Natural killer cell (primary cell): Measurements from ENCODE around the gene PITPNM3. TPM values are rescaled to one million over a fixed set of nuclear protein-coding genes. Genes with fewer than 3 reads are reported as not detected.
"Not testable (repeated sequence)": the region's sequence is repeated elsewhere in the genome, so short reads cannot be mapped to it uniquely, and the experiment has no call there.

Source experiments
- ATAC-seq, 3 donors: fragments of 150-1000 bp in 2 of 3; fragments of 200-7000 bp in 1 of 3; cut with Tn5 transposase; 1 replicate in 1 of 3; 2 replicates in 2 of 3; pipeline ENCODE4 v1.10.0; 2021; ENCODE audit warnings: mild to moderate bottlenecking in 2 of 3, moderate library complexity in 2 of 3
- DNase-seq, 2 donors: peaks; one replicate each; pipeline versions ENCODE4 v3.0.0 to v3.0.0-alpha.2; 2013 to 2021; ENCODE audit warnings: mixed read lengths in 1 of 2
- H3K27ac ChIP-seq: one replicate; pipeline ENCODE4 v1.5.1; 2013; ENCODE audit warnings: mild to moderate bottlenecking, low read length
- H3K27me3 ChIP-seq: one replicate; pipeline ENCODE4 v1.6.1; 2013; ENCODE audit warnings: low read length; ENCODE audit not compliant: control insufficient read depth, insufficient read depth
- H3K36me3 ChIP-seq: one replicate; pipeline ENCODE4 v1.6.1; 2013; ENCODE audit warnings: low read length; ENCODE audit not compliant: control insufficient read depth, insufficient read depth
- H3K4me1 ChIP-seq: one replicate; pipeline ENCODE4 v1.6.1; 2013; ENCODE audit warnings: low read length; ENCODE audit not compliant: control insufficient read depth, insufficient read depth
- H3K4me3 ChIP-seq: one replicate; pipeline ENCODE4 v1.5.1; 2013; ENCODE audit warnings: low read length
- H3K9me3 ChIP-seq: one replicate; pipeline ENCODE4 v1.6.1; 2013; ENCODE audit warnings: low read length; ENCODE audit not compliant: control insufficient read depth, insufficient read depth
- H3K27ac Mint-ChIP-seq, 2 donors: one replicate each; pipeline ENCODE4 v1.8.0; 2022; ENCODE audit warnings: mild to moderate bottlenecking in 2 of 2, mixed read lengths in 2 of 2, moderate library complexity in 1 of 2
- H3K27me3 Mint-ChIP-seq, 2 donors: one replicate each; pipeline ENCODE4 v1.8.0; 2022; ENCODE audit warnings: low read depth in 2 of 2, mixed read lengths in 2 of 2
- H3K36me3 Mint-ChIP-seq: one replicate; pipeline ENCODE4 v1.8.0; 2022; ENCODE audit warnings: mixed read lengths
- H3K4me1 Mint-ChIP-seq, 2 donors: one replicate each; pipeline ENCODE4 v1.8.0; 2022; ENCODE audit warnings: mixed read lengths in 2 of 2
- H3K4me3 Mint-ChIP-seq: one replicate; pipeline ENCODE4 v1.8.0; 2022; ENCODE audit warnings: mild to moderate bottlenecking, moderate library complexity, mixed read lengths
- H3K9me3 Mint-ChIP-seq, 2 donors: one replicate each; pipeline ENCODE4 v1.8.0; 2022; ENCODE audit warnings: mixed read lengths in 2 of 2
- WGBS: methylation state at CpG from one replicate; pipeline ENCODE4 v1.1.7; 2013; ENCODE audit warnings: missing lambda C conversion rate; ENCODE audit not compliant: insufficient coverage; 5-methylcytosine and 5-hydroxymethylcytosine counted together
- intact Hi-C: fragments of 100-400 bp; cut with micrococcal nuclease; formaldehyde crosslinking; loops from one replicate; pipeline ENCODE4 v1.14.2; 2022
- total RNA-seq, 4 donors: library from RNA; stranded (reverse); fragments of 120-200 nt in 1 of 4; gene quantifications; one replicate each; pipeline versions ENCODE4 v1.2.3 to v1.2.4, GENCODE V29; 2013 to 2022
- TF ChIP-seq, protein P1 (sequence below): fragments of 200-600 bp; IDR thresholded peaks from one replicate; pipeline ENCODE4 v1.8.0; 2022; ENCODE audit warnings: antibody characterized with exemption

Gene PITPNM3
- total RNA-seq, 3 donors from 2014 or later (not counting 1 experiment from before 2014, with no cell fraction given), result 0.42 to 0.75 (median 0.50) TPM

GRCh38 chr17:6573982-6574686 is 17.8 kb upstream of the PITPNM3 start:
- Mint-ChIP-seq H3K4me3 (no peak overlapping the region), H3K36me3 (no peaks in the 10 kb centered on the region), H3K27ac (no peak overlapping the region), H3K27me3 (no peaks in the 10 kb centered on the region), H3K4me1 (peaks cover 19 to 25% of the 10 kb centered on the region in 2 donors), H3K9me3 (no peaks in the 10 kb centered on the region)
- Histone ChIP-seq H3K36me3 (peaks cover under 1% of the 10 kb centered on the region), H3K4me1 (peaks cover 17% of the 10 kb centered on the region), H3K9me3 (no peaks in the 10 kb centered on the region), H3K4me3 (no peak overlapping the region), H3K27me3 (no peaks in the 10 kb centered on the region), H3K27ac (no peak overlapping the region)
- TF ChIP-seq, protein P1, sequence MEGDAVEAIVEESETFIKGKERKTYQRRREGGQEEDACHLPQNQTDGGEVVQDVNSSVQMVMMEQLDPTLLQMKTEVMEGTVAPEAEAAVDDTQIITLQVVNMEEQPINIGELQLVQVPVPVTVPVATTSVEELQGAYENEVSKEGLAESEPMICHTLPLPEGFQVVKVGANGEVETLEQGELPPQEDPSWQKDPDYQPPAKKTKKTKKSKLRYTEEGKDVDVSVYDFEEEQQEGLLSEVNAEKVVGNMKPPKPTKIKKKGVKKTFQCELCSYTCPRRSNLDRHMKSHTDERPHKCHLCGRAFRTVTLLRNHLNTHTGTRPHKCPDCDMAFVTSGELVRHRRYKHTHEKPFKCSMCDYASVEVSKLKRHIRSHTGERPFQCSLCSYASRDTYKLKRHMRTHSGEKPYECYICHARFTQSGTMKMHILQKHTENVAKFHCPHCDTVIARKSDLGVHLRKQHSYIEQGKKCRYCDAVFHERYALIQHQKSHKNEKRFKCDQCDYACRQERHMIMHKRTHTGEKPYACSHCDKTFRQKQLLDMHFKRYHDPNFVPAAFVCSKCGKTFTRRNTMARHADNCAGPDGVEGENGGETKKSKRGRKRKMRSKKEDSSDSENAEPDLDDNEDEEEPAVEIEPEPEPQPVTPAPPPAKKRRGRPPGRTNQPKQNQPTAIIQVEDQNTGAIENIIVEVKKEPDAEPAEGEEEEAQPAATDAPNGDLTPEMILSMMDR, result no peak
- ATAC-seq (no peak), DNase-seq (no peak)
- WGBS, result 94% methylated on average over 13 of the region's 13 CpGs
- intact Hi-C loops, result no loop called here

- H3K9me3 Mint-ChIP-seq, H3K27ac Mint-ChIP-seq, H3K27me3 Mint-ChIP-seq, H3K4me3 ChIP-seq, H3K36me3 Mint-ChIP-seq, H3K4me3 Mint-ChIP-seq, intact Hi-C loops, ATAC-seq, H3K27ac ChIP-seq, H3K36me3 ChIP-seq, H3K9me3 ChIP-seq, H3K27me3 ChIP-seq, DNase-seq: not testable (repeated sequence)
- peaks cover 17% of the 10 kb centered on the region for H3K4me1 ChIP-seq
- peaks cover 19 to 25% of the 10 kb centered on the region in 2 donors for H3K4me1 Mint-ChIP-seq
- WGBS, result 95% methylated on average over 6 of the region's 6 CpGs
Measured at GRCh38 chr17:6573495-6573894, 17.1 kb upstream of the PITPNM3 start.

- H3K9me3 ChIP-seq, result no peaks in the 10 kb centered on the region
- Mint-ChIP-seq H3K4me3 (no peak overlapping the region), H3K27me3 (peaks cover 0 to 2% of the 10 kb centered on the region in 2 donors), H3K4me1 (peaks cover 19 to 25% of the 10 kb centered on the region in 2 donors), H3K36me3 (no peaks in the 10 kb centered on the region), H3K9me3 (no peaks in the 10 kb centered on the region), H3K27ac (no peak overlapping the region)
- TF ChIP-seq, protein P1, result no peak
- DNase-seq, result no peak
- no peaks in the 10 kb centered on the region for H3K36me3 ChIP-seq
- H3K27me3 ChIP-seq, result no peaks in the 10 kb centered on the region
- 98% methylated on average over 8 of the region's 8 CpGs for WGBS
- no peak for ATAC-seq
- intact Hi-C loops, result no loop called here
- H3K4me1 ChIP-seq, result peaks cover 17% of the 10 kb centered on the region
- H3K4me3 ChIP-seq, result no peak overlapping the region
- H3K27ac ChIP-seq, result no peak overlapping the region
Measured at GRCh38 chr17:6572972-6573370, 16.6 kb upstream of the PITPNM3 start.

GRCh38 chr17:6571452-6571781 is 15.1 kb upstream of the PITPNM3 start:
- no peak overlapping the region for H3K27ac ChIP-seq
- H3K4me3 ChIP-seq, result no peak overlapping the region
- H3K4me3 Mint-ChIP-seq, result no peak overlapping the region
- no peaks in the 10 kb centered on the region for H3K9me3 Mint-ChIP-seq
- no peaks in the 10 kb centered on the region for H3K36me3 Mint-ChIP-seq
- no peak overlapping the region for H3K27ac Mint-ChIP-seq
- WGBS, result 96% methylated on average over 7 of the region's 7 CpGs
- no peaks in the 10 kb centered on the region for H3K27me3 ChIP-seq
- H3K36me3 ChIP-seq, result no peaks in the 10 kb centered on the region
- peaks cover 0 to 6% of the 10 kb centered on the region in 2 donors for H3K27me3 Mint-ChIP-seq
- DNase-seq (no peak), ATAC-seq (no peak)
- H3K9me3 ChIP-seq, result no peaks in the 10 kb centered on the region
- H3K4me1 Mint-ChIP-seq, result peaks cover 19 to 25% of the 10 kb centered on the region in 2 donors
- TF ChIP-seq, protein P1, result no peak
- peaks cover 17% of the 10 kb centered on the region for H3K4me1 ChIP-seq
- intact Hi-C loops, result no loop called here
